A549 (cell line): ENCODE data around the gene PCBP4. TPM values are rescaled to one million over a fixed set of nuclear protein-coding genes. Genes with fewer than 3 reads are reported as not detected.

Source experiments
- ATAC-seq, 2 experiments: fragments of 200-7000 bp in 1 of 2; fragments of >200 bp in 1 of 2; cut with Nextera tagmentation in 1 of 2; cut with Tn5 transposase in 1 of 2; 3 replicates each; pipeline versions ENCODE4 v1.8.0 to v1.9.1; 2018 to 2020; ENCODE audit warnings: mild to moderate bottlenecking in 1 of 2, moderate library complexity in 1 of 2
- CTCF ChIA-PET: fragments of 300-600 bp; sonication (Branson Sonifier 250); formaldehyde crosslinking; extraction: SDS; loops from one replicate; lab custom pipeline; 2021; ENCODE audit warnings: antibody characterized with exemption, inconsistent platforms; lab: Yijun Ruan, JAX
- POLR2A ChIA-PET: fragments of 350-600 bp; formaldehyde crosslinking; extraction: SDS; loops from one replicate; lab custom pipeline; 2021; ENCODE audit warnings: antibody characterized with exemption, inconsistent platforms; lab: Yijun Ruan, JAX
- DNase-seq, 2 experiments: peaks; one replicate each; pipeline versions ENCODE4 v3.0.0 to v3.0.0-alpha.2; 2011 to 2016; ENCODE audit warnings: low read depth in 1 of 2, low spot score in 1 of 2
- FAIRE-seq: peaks from 2 replicates; lab custom pipeline; 2011; peaks lifted over from hg19 to GRCh38; lab: Jason Lieb, UNC
- H3K27ac ChIP-seq, 2 experiments: fragments of >200 bp; sonication (Bioruptor Twin); formaldehyde crosslinking; 3 replicates each; pipeline ENCODE4 v1.5.1; 2016 to 2017
- H3K4me1 ChIP-seq: fragments of >200 bp; sonication (Bioruptor Twin); formaldehyde crosslinking; 3 replicates; pipeline ENCODE4 v1.6.1; 2016
- H3K4me2 ChIP-seq: fragments of >200 bp; sonication (Bioruptor Twin); formaldehyde crosslinking; 3 replicates; pipeline ENCODE4 v1.6.1; 2016
- H3K4me3 ChIP-seq: fragments of >200 bp; sonication (Bioruptor Twin); formaldehyde crosslinking; 3 replicates; pipeline ENCODE4 v1.5.1; 2016
- H3K9me3 ChIP-seq: fragments of >200 bp; sonication (Bioruptor Twin); formaldehyde crosslinking; 3 replicates; pipeline ENCODE4 v1.6.1; 2016
- ATOH8 ChIP-seq: fragments of 250-450 bp; sonication (Bioruptor Pico); IDR thresholded peaks from 2 replicates; pipeline ENCODE4 v1.5.0; 2020; ENCODE audit warnings: low read depth, mild to moderate bottlenecking, moderate library complexity
- CBX2 ChIP-seq: fragments of 200-600 bp; sonication (generic); IDR thresholded peaks from 2 replicates; pipeline ENCODE4 v1.6.1; 2016; ENCODE audit warnings: low read depth, mild to moderate bottlenecking, borderline replicate concordance
- CEBPB ChIP-seq, 2 experiments: fragments of >200 bp in 1 of 2; sonication (Bioruptor Twin) in 1 of 2; formaldehyde crosslinking in 1 of 2; IDR thresholded peaks; 2 replicates each; pipeline ENCODE4 v1.6.1; 2012 to 2016
- CTCF ChIP-seq: fragments of >200 bp; sonication (Bioruptor Twin); formaldehyde crosslinking; IDR thresholded peaks from 3 replicates; pipeline ENCODE4 v1.5.1; 2016
- EHMT2 ChIP-seq: fragments of 200-600 bp; sonication (generic); IDR thresholded peaks from 2 replicates; pipeline ENCODE4 v1.6.1; 2016; ENCODE audit warnings: antibody characterized with exemption, low read depth, mild to moderate bottlenecking, moderate library complexity
- EP300 ChIP-seq, 2 experiments: fragments of >200 bp; sonication (Bioruptor Twin); formaldehyde crosslinking; IDR thresholded peaks; 2 replicates in 1 of 2; 3 replicates in 1 of 2; pipeline ENCODE4 v1.6.1; 2016 to 2017
- ESRRA ChIP-seq: fragments of 150-350 bp; IDR thresholded peaks from 2 replicates; pipeline ENCODE4 v1.6.1; 2014; ENCODE audit warnings: mild to moderate bottlenecking, low read length, borderline replicate concordance
- HES2 ChIP-seq: fragments of >200 bp; sonication (Bioruptor Twin); formaldehyde crosslinking; IDR thresholded peaks from 2 replicates; pipeline ENCODE4 v1.6.1; 2016
- KDM5A ChIP-seq: fragments of 200-600 bp; sonication (generic); IDR thresholded peaks from 2 replicates; pipeline ENCODE4 v1.6.1; 2016; ENCODE audit warnings: antibody characterized with exemption, mild to moderate bottlenecking
- MAFK ChIP-seq: fragments of 450-650 bp; IDR thresholded peaks from 2 replicates; pipeline ENCODE4 v1.6.1; 2014; ENCODE audit not compliant: partially characterized antibody
- MAZ ChIP-seq: fragments of 150-350 bp; IDR thresholded peaks from 2 replicates; pipeline ENCODE4 v1.6.1; 2014; ENCODE audit warnings: antibody characterized with exemption, low read depth, low read length, borderline replicate concordance
- POLR2A ChIP-seq: IDR thresholded peaks from 2 replicates; pipeline ENCODE4 v1.6.1; 2012; ENCODE audit warnings: mild to moderate bottlenecking, low read length
- RARB ChIP-seq: fragments of 250-450 bp; sonication (Bioruptor Pico); IDR thresholded peaks from 2 replicates; pipeline ENCODE4 v1.8.0; 2021; ENCODE audit warnings: mild to moderate bottlenecking, moderate library complexity
- RCOR1 ChIP-seq: fragments of 150-350 bp; IDR thresholded peaks from 2 replicates; pipeline ENCODE4 v1.6.1; 2014; ENCODE audit warnings: antibody characterized with exemption, low read length, low read depth
- RNF2 ChIP-seq: fragments of 200-600 bp; sonication (generic); IDR thresholded peaks from 2 replicates; pipeline ENCODE4 v1.6.1; 2016; ENCODE audit warnings: low read depth, mild to moderate bottlenecking, antibody characterized with exemption, moderate library complexity, borderline replicate concordance
- SREBF2 ChIP-seq: fragments of 450-650 bp; IDR thresholded peaks from 2 replicates; pipeline ENCODE4 v1.6.1; 2014; ENCODE audit warnings: mild to moderate bottlenecking, moderate library complexity
- TFCP2L1 ChIP-seq: fragments of 250-450 bp; sonication (Bioruptor Pico); IDR thresholded peaks from 2 replicates; pipeline ENCODE4 v1.5.0; 2021; ENCODE audit warnings: mild to moderate bottlenecking
- ZFP36 ChIP-seq: fragments of 450-650 bp; IDR thresholded peaks from 2 replicates; pipeline ENCODE4 v1.6.1; 2014; ENCODE audit warnings: borderline replicate concordance; ENCODE audit not compliant: partially characterized antibody
- ZSCAN20 ChIP-seq: fragments of 250-450 bp; sonication (Bioruptor Pico); IDR thresholded peaks from 2 replicates; pipeline ENCODE4 v1.8.0; 2022; ENCODE audit warnings: mild to moderate bottlenecking, moderate library complexity
- WGBS: methylation state at CpG from one replicate; pipeline ENCODE4 v1.1.6; 2017; ENCODE audit errors: missing lambda C conversion rate; 5-methylcytosine and 5-hydroxymethylcytosine counted together
- polyA plus RNA-seq, 4 experiments: library from polyadenylated mRNA; depleted of rRNA in 3 of 4; stranded (reverse); fragments of >200 nt; fragmentation: RNase III in 1 of 4; extraction: RNeasy Plus Mini Kit Qiagen cat#74134 plus additional on column Dnase treatment in 1 of 4; gene quantifications; 2 replicates in 3 of 4; 3 replicates in 1 of 4; pipeline ENCODE4 v1.2.3, GENCODE V29; 2011 to 2017

The PCBP4 gene
- polyA plus RNA-seq, 2 of the 4 experiments (the other 2 are of a cell fraction): 8.6 to 10.9 TPM

GRCh38 chr3:51947215-51947900 lies 19.9 kb downstream of the PCBP4 start:
- CTCF ChIA-PET: no interaction called here
- TF ChIP-seq CBX2: no peak
- TF ChIP-seq, all 56 proteins: peak for 0
- no peak for DNase-seq
- Histone ChIP-seq H3K27ac (no peak overlapping the region), H3K4me3 (no peak overlapping the region), H3K4me1 (peaks cover 12% of the 10 kb centered on the region), H3K9me3 (no peaks in the 10 kb centered on the region), H3K4me2 (no peak overlapping the region)
- FAIRE-seq: no peak
- WGBS: 82% methylated on average over 10 of the region's 13 CpGs
- POLR2A ChIA-PET: no interaction called here
- no peak for ATAC-seq

GRCh38 chr3:51946796-51947195 lies 20.5 kb downstream of the PCBP4 start:
- WGBS: 83% methylated on average over 3 of the region's 4 CpGs
- DNase-seq (no peak), ATAC-seq (no peak), FAIRE-seq (no peak)
- peaks cover 13% of the 10 kb centered on the region for H3K4me1 ChIP-seq
- no peaks in the 10 kb centered on the region for H3K9me3 ChIP-seq
- ChIA-PET CTCF (interaction anchor here (1.4 to 5.9 kb wide), 2 partner anchors 8 to 27 kb away, joined by 4 to 59 read pairs; partner anchors contain the start of genes ABHD14A, ABHD14B and GPR62), POLR2A (no interaction called here)
- no peak overlapping the region for H3K27ac ChIP-seq
- TF ChIP-seq MAFK (no peak), ZSCAN20 (CRISPR knock-in tag) (no peak), RARB (CRISPR knock-in tag) (no peak)
- no peak overlapping the region for H3K4me3 ChIP-seq
- no peak overlapping the region for H3K4me2 ChIP-seq

GRCh38 chr3:51945926-51946705 lies 21.1 kb downstream of the PCBP4 start:
- POLR2A ChIA-PET: no interaction called here
- ATAC-seq: no peak
- no peak for TF ChIP-seq RCOR1
- no peak for TF ChIP-seq SREBF2
- TF ChIP-seq CTCF: no peak
- no peak for TF ChIP-seq TFCP2L1 (CRISPR knock-in tag)
- no peak for TF ChIP-seq KDM5A
- TF ChIP-seq ATOH8 (CRISPR knock-in tag): no peak
- TF ChIP-seq ESRRA: no peak
- TF ChIP-seq EHMT2: no peak
- no peak for TF ChIP-seq HES2
- TF ChIP-seq RNF2: no peak
- TF ChIP-seq POLR2A: no peak
- no peak for TF ChIP-seq CEBPB (IDR thresholded peaks at IDR 0.05)
- no peak for TF ChIP-seq ZFP36
- no peak for TF ChIP-seq ZSCAN20 (CRISPR knock-in tag)
- TF ChIP-seq EP300 (IDR thresholded peaks at IDR 0.05): no peak
- no peak for TF ChIP-seq MAZ

More at GRCh38 chr3:51945926-51946705, 21.1 kb downstream of the PCBP4 start:
- DNase-seq: no peak
- WGBS: 80% methylated on average over 10 of the region's 14 CpGs
- no peak for FAIRE-seq
- Histone ChIP-seq H3K4me3 (no peak overlapping the region), H3K27ac (no peak overlapping the region), H3K4me1 (peaks cover 13% of the 10 kb centered on the region), H3K9me3 (no peaks in the 10 kb centered on the region), H3K4me2 (no peak overlapping the region)
- CTCF ChIA-PET: interaction anchor here (0.7 to 5.9 kb wide), 5 partner anchors 9 to 38 kb away, joined by 3 to 59 read pairs (median 5); partner anchors contain the start of genes ABHD14A, ABHD14B, ACY1 and GPR62
